ENCODE results near the gene ABCD3. TPM values are rescaled to one million over a fixed set of nuclear protein-coding genes. Genes with fewer than 3 reads are reported as not detected.
"Not testable (repeated sequence)": the region's sequence is repeated elsewhere in the genome, so short reads cannot be mapped to it uniquely, and the experiment has no call there.

ABCD3 gene
- 42.8 and 73.5 TPM in 2 replicates for total RNA-seq (2014; rRNA removed; shearing (Covaris generic))

- peak; percentile 96 for DNase-seq (ENCODE audit: low read depth)
Measured at GRCh38 chr1:94417978-94418663, at the start of gene ABCD3. ABCD3 (plus strand) TSS chr1:94418389; CDS start chr1:94418479, 90 bp downstream.

DNA sequence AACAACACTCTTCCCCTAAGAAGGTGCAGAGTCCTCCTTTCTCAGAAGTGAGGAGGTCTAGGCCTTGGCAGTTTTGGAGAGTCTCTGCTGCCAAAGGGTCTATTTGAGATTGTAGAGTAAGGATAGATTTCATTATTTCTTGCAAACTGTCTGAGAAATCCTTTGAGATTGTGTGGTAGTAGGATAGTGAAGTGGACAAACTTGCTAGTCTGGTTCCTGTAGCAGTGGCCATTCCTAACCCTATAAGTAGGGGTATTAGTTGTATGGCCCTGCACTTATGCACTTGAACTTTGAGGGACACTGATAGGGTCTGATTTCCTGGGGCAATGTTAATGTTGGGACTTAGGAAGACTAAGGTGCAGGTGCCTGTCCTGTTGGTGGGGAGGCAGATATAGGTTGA, 45.4 kb upstream of the ABCD3 start:
- not testable (repeated sequence) for DNase-seq (ENCODE audit: low read depth)

DNA sequence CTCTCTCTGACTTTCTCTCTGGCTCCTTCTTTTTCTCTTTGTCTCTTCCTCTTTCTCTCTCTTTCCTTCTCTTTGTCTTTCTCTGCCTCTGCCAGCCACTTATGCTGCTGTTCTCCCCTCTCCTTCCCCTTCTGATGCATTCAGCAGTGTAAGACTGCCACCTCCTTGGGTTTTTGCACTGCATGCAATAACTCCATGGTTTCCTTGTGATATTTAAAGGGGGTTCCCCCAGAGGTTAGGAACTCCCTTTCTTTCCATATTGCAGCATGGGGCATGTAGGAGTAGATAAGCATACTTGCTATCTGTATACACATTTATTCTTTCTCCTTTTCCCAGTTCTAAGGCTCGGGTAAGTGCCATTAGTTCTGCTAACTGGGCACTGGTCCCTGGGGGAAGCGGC, 44.9 kb upstream of the ABCD3 start:
- DNase-seq (ENCODE audit: low read depth): not testable (repeated sequence)

DNA sequence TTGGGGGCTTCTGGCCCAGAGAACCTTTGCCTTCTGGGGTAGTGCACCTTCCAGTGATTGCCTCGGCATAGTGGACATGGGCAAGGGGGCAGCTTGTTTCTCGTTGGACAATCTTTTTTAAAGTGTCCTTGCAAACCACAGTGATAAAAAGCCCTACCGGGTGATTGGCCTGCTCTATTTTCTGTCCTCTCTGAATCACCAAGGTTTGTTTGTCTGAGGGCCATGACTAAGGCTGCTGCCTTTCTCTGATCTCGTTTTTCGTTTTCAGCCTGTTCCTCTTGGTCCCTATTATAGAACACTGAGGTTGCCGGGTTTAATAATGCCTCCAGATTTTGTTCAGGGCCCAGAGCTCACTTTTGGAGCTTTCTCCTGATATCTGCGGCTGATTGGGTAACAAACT, 42.5 kb upstream of the ABCD3 start:
- DNase-seq (ENCODE audit: low read depth): peak; percentile 71

GRCh38 chr1:94378493-94378892, 39.7 kb upstream of the ABCD3 start:
- DNase-seq (ENCODE audit: low read depth): not testable (repeated sequence)

GRCh38 chr1:94379615-94380014, 38.6 kb upstream of the ABCD3 start:
- DNase-seq (ENCODE audit: low read depth): no peak

DNA sequence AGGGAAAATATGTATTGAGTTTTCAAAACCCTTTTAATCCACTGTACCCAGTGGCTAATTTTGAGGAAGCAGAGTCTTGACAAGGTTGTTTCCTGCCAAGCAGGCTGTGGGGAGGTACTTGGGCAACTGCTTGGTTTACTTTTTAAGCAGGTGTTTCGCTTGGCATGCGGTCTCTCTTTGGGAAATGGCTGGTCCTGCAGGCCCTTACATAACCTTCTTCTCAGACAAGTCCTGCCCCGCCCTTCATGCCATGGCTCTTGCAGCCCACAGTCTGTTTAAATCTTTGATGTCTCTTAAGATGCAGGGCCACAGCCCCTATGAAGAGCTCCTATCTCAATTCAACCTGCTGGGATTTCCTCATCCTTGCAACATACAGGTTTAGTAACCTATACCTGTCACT, 36.0 kb upstream of the ABCD3 start:
- no peak for DNase-seq (ENCODE audit: low read depth)

- peak; percentile 62 for DNase-seq (ENCODE audit: low read depth)
Measured at GRCh38 chr1:94383966-94384408, 34.2 kb upstream of the ABCD3 start.

- no peak for DNase-seq (ENCODE audit: low read depth)
Measured at GRCh38 chr1:94384485-94385265, 33.5 kb upstream of the ABCD3 start.

DNA sequence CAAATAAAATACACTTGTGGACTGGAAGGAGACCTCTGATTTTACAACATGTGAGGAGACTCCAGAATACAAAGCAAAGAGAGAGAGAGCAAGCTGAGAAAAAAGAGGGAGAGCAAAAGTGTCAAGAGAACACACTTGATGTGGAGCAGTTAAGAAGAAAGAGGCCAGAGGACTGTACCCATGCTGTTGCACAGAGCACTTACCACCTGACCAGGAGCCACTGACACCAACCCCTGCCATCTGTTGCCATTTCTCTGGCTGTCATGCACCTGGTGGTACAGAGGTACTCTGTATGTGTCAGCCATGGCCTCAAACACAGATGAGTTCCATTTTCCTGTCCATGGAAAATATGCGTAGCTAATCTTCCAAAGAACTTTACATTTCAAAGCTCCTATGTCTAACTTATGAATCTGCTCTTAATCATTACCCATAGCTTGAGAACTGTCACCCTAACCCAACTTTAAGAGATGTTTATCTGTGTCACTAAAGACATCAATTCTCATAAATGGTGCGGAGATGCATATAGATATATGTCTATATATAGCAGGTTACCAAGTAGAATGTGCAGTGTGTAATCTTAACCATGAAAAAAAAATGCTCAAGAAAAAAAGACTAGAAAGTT, 32.8 kb upstream of the ABCD3 start:
- DNase-seq (ENCODE audit: low read depth): no peak

GRCh38 chr1:94389298-94389697, 28.9 kb upstream of the ABCD3 start:
- no peak for DNase-seq (ENCODE audit: low read depth)

DNA sequence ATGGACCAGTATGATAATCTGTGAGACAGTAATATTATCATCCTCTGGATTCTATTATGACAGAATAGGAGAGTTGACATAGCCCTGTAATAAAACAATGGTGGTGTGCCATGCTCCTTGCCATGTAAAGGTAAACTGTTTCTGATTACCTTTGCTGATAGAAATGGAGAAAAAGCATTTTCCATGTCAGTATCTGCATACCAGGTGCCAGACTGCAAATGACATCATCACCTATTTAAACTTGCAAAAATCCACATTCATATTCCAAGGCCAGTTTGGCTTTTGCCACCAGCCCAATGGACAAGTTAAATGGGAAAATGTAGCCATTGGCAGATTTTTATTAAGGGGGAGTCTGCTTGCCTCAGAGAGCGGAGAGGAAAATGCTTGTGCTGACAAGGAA, 23.9 kb upstream of the ABCD3 start:
- no peak for DNase-seq (ENCODE audit: low read depth)

- no peak for DNase-seq (ENCODE audit: low read depth)
Measured at GRCh38 chr1:94395231-94395630, 23.0 kb upstream of the ABCD3 start.

- DNase-seq (ENCODE audit: low read depth): peak; percentile 10
Measured at GRCh38 chr1:94395748-94396309, 22.4 kb upstream of the ABCD3 start.

- DNase-seq (ENCODE audit: low read depth): no peak
Measured at GRCh38 chr1:94396356-94397010, 21.7 kb upstream of the ABCD3 start.

GRCh38 chr1:94398356-94398755, 19.8 kb upstream of the ABCD3 start:
- peak; percentile 14 for DNase-seq (ENCODE audit: low read depth)

DNA sequence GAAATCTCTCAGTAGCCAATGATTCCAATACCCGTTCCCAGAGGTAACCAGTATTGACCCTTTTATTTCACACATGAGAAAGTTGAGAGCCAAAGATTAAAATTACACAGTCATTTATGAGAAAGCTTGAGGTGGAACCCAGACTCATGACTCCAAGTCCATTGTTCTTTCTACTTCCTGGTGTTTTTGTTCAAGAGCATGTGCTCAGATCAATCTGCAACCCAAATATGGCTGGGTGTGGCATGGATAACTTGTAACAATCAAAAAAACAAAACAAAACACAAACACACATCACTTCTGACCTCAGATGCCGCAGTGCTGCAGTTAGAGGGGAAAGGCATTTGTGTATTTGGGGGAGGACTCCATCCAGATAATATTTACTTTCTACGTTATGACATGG, 18.7 kb upstream of the ABCD3 start:
- DNase-seq (ENCODE audit: low read depth): no peak

GRCh38 chr1:94401206-94401605, 17.0 kb upstream of the ABCD3 start:
- no peak for DNase-seq (ENCODE audit: low read depth)

- no peak for DNase-seq (ENCODE audit: low read depth)
Measured at GRCh38 chr1:94406446-94406845, 11.7 kb upstream of the ABCD3 start.

- DNase-seq (ENCODE audit: low read depth): no peak
Measured at GRCh38 chr1:94408104-94408830, 9.9 kb upstream of the ABCD3 start.

DNA sequence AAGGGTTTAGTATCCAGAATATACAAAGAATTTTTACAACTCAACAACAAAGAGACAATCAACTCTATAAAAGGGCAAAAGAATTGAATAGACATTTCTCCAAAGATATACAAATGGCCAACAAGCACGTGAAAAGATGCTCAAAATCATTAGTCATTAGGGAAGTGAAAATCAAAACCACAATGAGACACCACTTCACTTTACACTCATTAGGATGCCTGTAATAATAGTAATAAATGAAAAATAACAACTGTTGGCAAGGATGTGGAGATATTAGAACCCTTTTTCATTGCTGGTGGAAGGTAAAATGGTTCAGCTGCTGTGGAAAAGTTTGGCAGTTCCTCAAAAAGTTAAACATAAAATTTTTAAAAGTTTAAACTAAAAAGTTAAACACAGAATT, 7.0 kb upstream of the ABCD3 start:
- DNase-seq (ENCODE audit: low read depth): no peak
